Gastroesophageal sphincter (tissue), 3 donors: ENCODE results near the gene ZNF587B.
A peak's percentile ranks its signal among the peaks of the same experiment; 100 is the strongest.

Experiments
- CTCF ChIP-seq, 4 experiments: fragments of 200-600 bp in 2 of 4; fragments of 450-650 bp in 2 of 4; sonication (generic) in 1 of 4; IDR thresholded peaks; one replicate each; pipeline ENCODE4 v1.5.1; 2017 to 2019; ENCODE audit warnings: antibody characterized with exemption in 4 of 4, mild to moderate bottlenecking in 2 of 4, moderate library complexity in 2 of 4
- POLR2A ChIP-seq, 2 donors: fragments of 450-650 bp; IDR thresholded peaks; one replicate each; pipeline ENCODE4 v1.6.1; 2017; ENCODE audit warnings: antibody characterized with exemption in 2 of 2, mild to moderate bottlenecking in 2 of 2, moderate library complexity in 1 of 2

GRCh38 chr19:57888560-57889231 lies 58.6 kb downstream of the ZNF587B start, which contains the start of gene ZNF814:
- TF ChIP-seq CTCF (IDR thresholded peaks at IDR 0.05) = peak; percentile 28 to 66 (median 46)
- TF ChIP-seq POLR2A (IDR thresholded peaks at IDR 0.05) = no peak
